Measurements from ENCODE around the gene ATAD1. TPM values are rescaled to one million over a fixed set of nuclear protein-coding genes. Genes with fewer than 3 reads are reported as not detected.
A peak's percentile ranks its signal among the peaks of the same experiment; 100 is the strongest.
"Not testable (repeated sequence)": the region's sequence is repeated elsewhere in the genome, so short reads cannot be mapped to it uniquely, and the experiment has no call there.

ATAD1 gene
- total RNA-seq, 4 donors from 2014 or later = 36.6 to 52.8 (median 45.8) TPM

GRCh38 chr10:87746911-87747310 is 71.1 kb downstream of the ATAD1 start:
- no peak overlapping the region for H3K27ac ChIP-seq
- no peaks in the 10 kb centered on the region for H3K9me3 ChIP-seq
- H3K36me3 ChIP-seq = peaks cover 0 to 18% of the 10 kb centered on the region in 2 donors
- H3K27me3 ChIP-seq = no peaks in the 10 kb centered on the region
- H3K4me1 ChIP-seq = peaks cover 0 to 19% (median 0%) of the 10 kb centered on the region in 3 donors
- whole genome bisulfite sequencing, 2 donors (ENCODE audit: low coverage in 1 of 2) = 17 to 48% methylated on average over 4 of the region's 4 CpGs
- ATAC-seq = no peak
- TF ChIP-seq, protein P1, sequence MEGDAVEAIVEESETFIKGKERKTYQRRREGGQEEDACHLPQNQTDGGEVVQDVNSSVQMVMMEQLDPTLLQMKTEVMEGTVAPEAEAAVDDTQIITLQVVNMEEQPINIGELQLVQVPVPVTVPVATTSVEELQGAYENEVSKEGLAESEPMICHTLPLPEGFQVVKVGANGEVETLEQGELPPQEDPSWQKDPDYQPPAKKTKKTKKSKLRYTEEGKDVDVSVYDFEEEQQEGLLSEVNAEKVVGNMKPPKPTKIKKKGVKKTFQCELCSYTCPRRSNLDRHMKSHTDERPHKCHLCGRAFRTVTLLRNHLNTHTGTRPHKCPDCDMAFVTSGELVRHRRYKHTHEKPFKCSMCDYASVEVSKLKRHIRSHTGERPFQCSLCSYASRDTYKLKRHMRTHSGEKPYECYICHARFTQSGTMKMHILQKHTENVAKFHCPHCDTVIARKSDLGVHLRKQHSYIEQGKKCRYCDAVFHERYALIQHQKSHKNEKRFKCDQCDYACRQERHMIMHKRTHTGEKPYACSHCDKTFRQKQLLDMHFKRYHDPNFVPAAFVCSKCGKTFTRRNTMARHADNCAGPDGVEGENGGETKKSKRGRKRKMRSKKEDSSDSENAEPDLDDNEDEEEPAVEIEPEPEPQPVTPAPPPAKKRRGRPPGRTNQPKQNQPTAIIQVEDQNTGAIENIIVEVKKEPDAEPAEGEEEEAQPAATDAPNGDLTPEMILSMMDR (IDR thresholded peaks at IDR 0.05) = no peak
- TF ChIP-seq POLR2AphosphoS5 (IDR thresholded peaks at IDR 0.05) = no peak
- TF ChIP-seq POLR2A (IDR thresholded peaks at IDR 0.05) = no peak
- no peak for TF ChIP-seq EP300 (IDR thresholded peaks at IDR 0.05)
- no peak overlapping the region for H3K4me3 ChIP-seq

- H3K27ac ChIP-seq = no peak overlapping the region
- WGBS, 2 donors (ENCODE audit: low coverage in 1 of 2) = 100% methylated on average over 2 of the region's 2 CpGs
Measured at GRCh38 chr10:87744606-87745005, 73.4 kb downstream of the ATAD1 start.

GRCh38 chr10:87742992-87743610 is 74.9 kb downstream of the ATAD1 start:
- not testable (repeated sequence) for H3K4me1 ChIP-seq, ATAC-seq, H3K27ac ChIP-seq, H3K9me3 ChIP-seq, H3K4me3 ChIP-seq, H3K27me3 ChIP-seq
- 88 to 89% methylated on average over 3 to 12 of the region's 18 CpGs for WGBS, 2 donors (ENCODE audit: low coverage in 1 of 2)
- peaks cover 0 to 18% of the 10 kb centered on the region in 2 donors for H3K36me3 ChIP-seq

More at GRCh38 chr10:87744606-87745005, 73.4 kb downstream of the ATAD1 start:
- Histone ChIP-seq H3K27me3 (no peaks in the 10 kb centered on the region), H3K36me3 (peaks cover 0 to 18% of the 10 kb centered on the region in 2 donors), H3K9me3 (no peaks in the 10 kb centered on the region), H3K4me3 (no peak overlapping the region), H3K4me1 (peaks cover 0 to 6% (median 0%) of the 10 kb centered on the region in 3 donors)
- TF ChIP-seq, protein P1 (IDR thresholded peaks at IDR 0.05) = no peak
- TF ChIP-seq POLR2AphosphoS5 (IDR thresholded peaks at IDR 0.05) (no peak), EP300 (IDR thresholded peaks at IDR 0.05) (no peak), POLR2A (IDR thresholded peaks at IDR 0.05) (no peak)
- ATAC-seq = no peak

GRCh38 chr10:87740254-87740655 is 77.8 kb downstream of the ATAD1 start:
- Histone ChIP-seq H3K4me1 (peaks cover 0 to 2% (median 0%) of the 10 kb centered on the region in 3 donors), H3K27ac (no peak overlapping the region), H3K9me3 (no peaks in the 10 kb centered on the region), H3K4me3 (no peak overlapping the region), H3K27me3 (no peaks in the 10 kb centered on the region), H3K36me3 (peaks cover 0 to 13% of the 10 kb centered on the region in 2 donors)
- ATAC-seq = peak; percentile 84
- TF ChIP-seq POLR2AphosphoS5 (IDR thresholded peaks at IDR 0.05) (peak; percentile 57), EP300 (IDR thresholded peaks at IDR 0.05) (no peak)

DNA sequence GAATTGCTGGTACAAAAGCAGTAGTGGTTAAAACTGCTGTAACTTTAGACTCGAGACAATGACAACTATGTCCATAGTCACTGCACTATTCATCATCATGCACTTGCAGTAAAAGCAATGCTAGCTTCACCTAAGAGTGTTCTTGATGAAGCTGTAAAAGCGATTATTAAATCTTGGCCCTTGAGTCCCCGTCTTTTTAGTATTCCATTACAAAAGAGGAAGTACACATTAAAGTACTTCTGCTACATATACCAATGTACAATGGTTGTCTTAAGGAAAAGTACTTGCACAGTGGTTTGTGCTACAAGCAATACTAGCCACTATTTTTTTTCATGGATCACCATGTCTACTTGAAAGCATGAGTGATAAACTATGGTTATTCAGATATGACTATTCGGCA is 78.3 kb downstream of the ATAD1 start:
- Histone ChIP-seq H3K27me3 (no peaks in the 10 kb centered on the region), H3K4me3 (no peak overlapping the region), H3K36me3 (peaks cover 0 to 7% of the 10 kb centered on the region in 2 donors), H3K4me1 (peaks cover 0 to 8% (median 4%) of the 10 kb centered on the region in 3 donors), H3K27ac (no peak overlapping the region), H3K9me3 (no peaks in the 10 kb centered on the region)
- 88 to 91% methylated on average over 4 of the region's 4 CpGs for WGBS, 2 donors (ENCODE audit: low coverage in 1 of 2)
- TF ChIP-seq POLR2A (IDR thresholded peaks at IDR 0.05) = no peak
- TF ChIP-seq EP300 (IDR thresholded peaks at IDR 0.05) = no peak
- no peak for TF ChIP-seq POLR2AphosphoS5 (IDR thresholded peaks at IDR 0.05)
- TF ChIP-seq, protein P1 (IDR thresholded peaks at IDR 0.05) = no peak
- ATAC-seq = no peak

GRCh38 chr10:87738253-87738652 is 79.8 kb downstream of the ATAD1 start:
- not testable (repeated sequence) for H3K27me3 ChIP-seq, H3K36me3 ChIP-seq, ATAC-seq, H3K4me1 ChIP-seq, H3K27ac ChIP-seq, H3K4me3 ChIP-seq, H3K9me3 ChIP-seq
- no CpG with 5 or more reads among the region's 1 CpG for WGBS, 2 donors (ENCODE audit: low coverage in 1 of 2)

Measured in gastroesophageal sphincter (tissue), 4 donors.